Lower leg skin (tissue), 3 donors: ENCODE data around the gene AP3M1.

ENCODE experiments used
- CTCF ChIP-seq, 3 donors: fragments of 450-650 bp; IDR thresholded peaks; one replicate each; pipeline ENCODE4 v1.5.1; 2016; ENCODE audit warnings: antibody characterized with exemption in 3 of 3, mild to moderate bottlenecking in 3 of 3, moderate library complexity in 2 of 3
- POLR2A ChIP-seq, 2 donors: fragments of 450-650 bp; IDR thresholded peaks; one replicate each; pipeline ENCODE4 v1.6.1; 2016 to 2017; ENCODE audit warnings: antibody characterized with exemption in 2 of 2, mild to moderate bottlenecking in 1 of 2, moderate library complexity in 1 of 2

- TF ChIP-seq CTCF (IDR thresholded peaks at IDR 0.05) (no peak), POLR2A (IDR thresholded peaks at IDR 0.05) (no peak)
Observed at GRCh38 chr10:74165530-74165901, 14.9 kb upstream of the AP3M1 start.
